Activated CD4-positive, alpha-beta T cell treated with anti-CD3 and anti-CD28 coated beads for 48 hours (primary cell): ENCODE data around the gene UTP3.
"Not testable (repeated sequence)": the region's sequence is repeated elsewhere in the genome, so short reads cannot be mapped to it uniquely, and the experiment has no call there.

Experiments used
- DNase-seq: peaks from one replicate; pipeline ENCODE4 v3.0.0-alpha.2; 2020

UTP3 gene

DNA sequence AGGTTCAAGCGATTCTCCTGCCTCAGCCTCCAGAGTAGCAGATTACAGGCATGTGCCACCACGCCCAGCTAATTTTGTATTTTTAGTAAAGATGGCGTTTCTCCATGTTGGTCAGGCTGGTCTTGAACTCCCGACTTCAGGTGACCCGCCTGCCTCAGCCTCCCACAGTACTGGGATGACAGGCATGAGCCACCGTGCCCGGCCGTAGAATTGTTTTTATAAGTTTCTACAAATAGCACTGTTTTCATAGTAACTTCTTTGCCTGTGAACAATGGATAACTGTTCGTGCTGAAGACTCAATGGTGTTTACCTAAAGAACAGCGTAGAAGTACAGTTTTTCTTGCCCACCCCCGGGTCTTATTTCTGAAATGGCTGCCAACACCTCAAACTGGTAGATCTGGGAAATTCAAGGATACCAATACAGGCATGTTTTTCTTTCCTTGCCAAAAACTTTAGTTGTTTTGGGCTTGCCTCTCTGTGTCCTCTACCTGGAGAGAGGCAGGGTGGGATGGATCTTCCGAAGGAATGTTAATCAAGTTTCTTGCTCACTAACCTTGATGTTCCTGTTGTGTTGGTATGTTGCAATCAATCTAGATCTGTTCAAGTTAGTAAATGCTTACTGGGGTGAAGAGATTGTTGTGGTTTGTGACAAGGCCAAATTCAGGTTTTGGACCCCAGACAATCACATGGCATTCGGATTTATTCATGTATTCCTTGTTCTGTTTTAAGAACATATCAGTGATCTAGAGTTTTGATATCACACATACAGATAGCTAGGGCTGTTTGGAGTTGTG lies 30.7 kb downstream of the UTP3 start:
- no peak for DNase-seq

- DNase-seq, result no peak
Observed at GRCh38 chr4:70721747-70722146, 33.4 kb downstream of the UTP3 start, which contains the start of gene RUFY3. Gene RUFY3, plus strand, starts transcription at chr4:70721964. Its CDS starts 610 bp downstream, at chr4:70722574.

DNA sequence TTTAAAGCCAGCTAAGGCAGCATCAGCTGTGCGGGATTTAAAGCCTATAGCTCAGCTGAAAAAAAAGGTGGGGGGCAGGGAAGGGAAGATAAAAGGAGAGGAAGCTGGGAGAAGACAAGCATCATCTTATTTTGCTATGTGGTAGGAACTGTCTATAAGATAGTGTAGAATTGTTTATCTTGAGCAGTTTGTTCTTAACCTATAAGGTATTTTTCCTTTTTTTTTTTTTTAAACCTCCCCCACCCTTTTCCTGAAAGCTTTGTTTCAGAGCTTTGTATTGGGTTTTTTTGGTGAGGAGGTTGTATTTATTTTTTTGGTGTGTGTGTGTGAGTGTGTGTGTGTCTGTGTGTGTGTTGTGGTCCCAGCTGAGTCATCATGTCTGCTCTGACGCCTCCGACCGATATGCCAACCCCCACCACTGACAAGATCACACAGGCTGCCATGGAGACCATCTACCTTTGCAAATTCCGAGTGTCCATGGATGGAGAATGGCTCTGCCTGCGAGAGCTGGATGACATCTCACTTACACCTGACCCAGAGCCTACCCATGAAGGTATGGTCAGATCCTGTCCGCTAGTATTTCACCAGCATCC lies 34.0 kb downstream of the UTP3 start:
- peak; percentile 40 for DNase-seq

- DNase-seq, result no peak
Observed at GRCh38 chr4:70724463-70724862, 36.1 kb downstream of the UTP3 start.

- DNase-seq, result no peak
Observed at GRCh38 chr4:70725633-70726032, 37.3 kb downstream of the UTP3 start.

DNA sequence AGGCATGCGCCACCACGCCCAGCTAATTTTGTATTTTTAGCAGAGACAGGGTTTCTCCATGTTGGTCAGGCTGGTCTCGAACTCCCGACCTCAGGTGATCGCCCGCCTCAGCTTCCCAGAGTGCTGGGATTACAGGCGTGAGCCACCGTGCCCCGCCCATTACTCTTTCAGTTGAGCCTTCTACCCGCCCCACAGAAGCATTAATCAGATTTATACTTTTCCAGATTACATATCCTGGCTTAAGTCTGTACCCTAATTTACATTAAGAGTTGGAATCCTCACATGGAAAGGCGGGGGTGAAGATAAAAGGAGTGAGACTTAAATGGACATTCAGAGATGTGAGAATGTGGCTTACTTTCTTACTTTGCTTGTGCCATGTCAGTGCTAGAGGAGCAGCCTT lies 38.2 kb downstream of the UTP3 start:
- DNase-seq, result not testable (repeated sequence)

DNA sequence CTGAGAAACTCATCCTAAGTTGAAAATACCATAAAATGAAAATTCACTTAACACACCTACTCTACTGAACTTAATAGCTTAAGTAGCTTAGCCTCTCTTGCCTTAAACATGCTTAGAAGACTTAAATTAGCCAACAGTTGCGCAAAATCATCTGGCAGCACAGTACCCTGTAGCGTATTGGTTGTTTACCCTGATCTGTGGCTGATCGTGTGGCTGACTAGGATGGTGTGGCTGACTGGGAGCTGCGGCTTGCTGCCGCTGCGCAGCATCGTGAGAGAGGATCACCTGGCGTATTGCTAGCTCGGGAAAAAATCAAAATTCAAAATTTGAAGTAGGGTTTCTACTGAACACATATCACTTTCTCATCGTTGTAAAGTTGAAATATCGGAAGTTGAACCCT lies 39.8 kb downstream of the UTP3 start:
- no peak for DNase-seq

DNA sequence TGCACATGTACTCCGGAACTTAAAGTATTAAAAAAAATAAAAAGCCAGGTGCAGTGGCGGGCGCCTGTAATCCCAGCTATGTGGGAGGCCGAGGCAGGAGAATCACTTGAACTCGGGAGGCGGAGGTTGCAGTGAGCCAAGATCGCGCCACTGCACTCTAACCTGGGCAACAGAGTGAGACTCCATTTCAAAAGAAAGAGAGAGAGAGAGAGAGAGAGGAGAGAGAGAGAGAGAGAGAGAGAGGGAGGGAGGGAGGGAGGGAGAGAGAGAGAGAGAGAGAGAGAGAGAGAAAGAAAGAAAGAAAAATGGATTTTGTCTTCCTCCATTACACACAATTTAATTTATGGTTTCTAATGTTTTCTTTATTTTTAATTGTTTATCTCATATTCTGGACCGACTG lies 44.5 kb downstream of the UTP3 start:
- DNase-seq, result not testable (repeated sequence)

DNA sequence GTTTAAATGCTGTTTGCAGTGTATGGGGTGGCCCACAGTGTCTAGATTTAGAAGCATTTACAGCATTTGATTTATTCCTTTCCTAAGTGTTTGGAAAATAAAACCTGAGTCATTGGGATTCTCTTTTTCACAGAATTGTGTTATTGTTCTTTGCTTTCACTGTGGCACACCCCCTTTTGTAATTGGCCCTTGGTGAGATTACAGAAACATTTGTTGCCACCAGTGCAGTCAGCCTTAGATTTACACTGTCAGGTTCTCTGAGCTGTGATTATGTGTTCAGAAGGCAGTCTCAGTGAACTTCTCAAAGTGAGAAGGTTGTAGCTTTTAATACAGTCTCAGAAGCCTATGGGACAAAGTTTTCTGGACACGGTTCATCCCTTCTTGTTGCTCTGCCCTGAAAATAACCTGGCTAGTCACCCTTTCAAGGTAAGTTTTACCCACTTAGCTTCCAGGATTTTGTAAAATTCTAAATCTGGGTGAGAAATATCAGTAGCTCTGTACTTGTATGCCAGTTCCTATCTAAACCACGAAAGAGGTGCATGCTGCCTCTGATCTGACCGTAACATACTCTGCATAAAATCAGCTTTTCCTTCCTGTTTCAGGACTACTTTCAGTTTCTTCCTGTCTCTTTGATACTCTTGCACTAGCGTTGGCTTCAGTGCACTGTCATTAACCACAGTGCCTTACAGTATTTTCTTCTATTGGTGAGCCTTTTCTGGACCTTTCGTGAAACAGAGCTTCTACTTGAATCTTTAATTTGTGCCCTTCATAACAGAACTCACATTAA lies 46.0 kb downstream of the UTP3 start:
- DNase-seq, result peak; percentile 33

DNA sequence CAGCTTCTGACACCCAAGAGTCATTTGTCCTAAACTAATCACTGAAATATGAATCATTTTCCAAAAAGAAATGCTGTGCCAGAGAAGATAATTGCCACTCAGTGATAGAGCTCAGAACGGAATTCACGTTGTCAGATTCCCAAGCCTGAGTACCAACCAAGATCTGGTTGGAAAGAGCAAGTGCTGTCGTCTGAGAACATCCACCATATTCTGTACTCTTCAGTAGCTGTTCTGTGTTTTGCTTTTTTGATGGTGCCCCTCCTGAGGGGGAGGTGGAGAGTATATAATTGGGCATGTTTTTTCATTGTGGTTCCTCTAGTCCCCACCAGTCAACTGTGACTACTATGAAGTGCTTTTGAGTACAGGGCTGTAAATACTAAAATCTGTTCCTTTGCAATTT lies 46.6 kb downstream of the UTP3 start:
- DNase-seq, result no peak

- peak; percentile 52 for DNase-seq
Observed at GRCh38 chr4:70735915-70736314, 47.6 kb downstream of the UTP3 start.

GRCh38 chr4:70737006-70737405 lies 48.7 kb downstream of the UTP3 start:
- DNase-seq, result no peak

GRCh38 chr4:70737409-70737808 lies 49.1 kb downstream of the UTP3 start:
- DNase-seq, result no peak

DNA sequence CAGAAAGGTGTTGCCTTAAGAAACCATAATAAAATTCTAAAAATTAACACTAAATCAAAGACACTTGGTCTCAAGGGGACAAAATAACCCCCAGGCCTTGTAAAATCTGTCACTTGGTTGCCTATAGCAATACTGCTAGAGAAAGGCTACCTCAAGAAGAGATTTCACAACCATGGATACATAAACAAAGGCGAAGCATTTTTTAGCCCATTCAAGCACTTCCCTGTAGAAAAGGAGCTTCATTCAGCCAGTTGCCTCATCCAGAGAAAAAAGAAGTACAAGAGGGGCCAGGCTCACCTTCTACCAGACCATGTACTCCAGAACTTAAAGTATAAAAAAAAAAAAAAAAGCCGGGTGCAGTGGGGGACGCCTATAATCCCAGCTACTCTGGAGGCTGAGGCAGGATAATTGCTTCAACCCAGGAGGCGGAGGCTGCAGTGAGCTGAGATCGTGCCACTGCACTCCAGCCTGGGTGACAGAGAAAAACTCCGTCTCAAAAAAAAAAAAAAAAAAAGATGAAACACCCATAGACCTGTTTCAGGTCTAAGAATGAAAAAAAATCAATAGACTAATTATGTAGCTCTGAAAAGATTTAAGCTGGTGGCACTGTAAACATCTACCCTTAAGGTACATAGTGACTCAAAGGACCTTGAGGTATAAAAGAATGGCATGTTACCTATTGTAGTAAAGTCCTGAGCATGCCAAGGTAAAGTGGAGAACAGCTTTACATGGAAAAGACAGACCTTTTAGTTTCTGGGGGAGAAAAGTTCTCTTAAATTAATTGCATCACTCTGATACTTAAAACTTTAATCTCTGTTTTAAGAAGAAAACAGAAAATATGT lies 51.4 kb downstream of the UTP3 start:
- DNase-seq, result no peak
